Gastroesophageal sphincter (tissue), 4 donors: ENCODE data around the gene CTIF. TPM values are rescaled to one million over a fixed set of nuclear protein-coding genes. Genes with fewer than 3 reads are reported as not detected.

Experiments used
- ATAC-seq: fragments of 150-250 bp; one replicate; pipeline ENCODE4 v1.9.1; 2016; ENCODE audit warnings: mild to moderate bottlenecking, moderate library complexity
- H3K27ac ChIP-seq, 4 donors: fragments of 200-600 bp; sonication (generic) in 3 of 4; 1 replicate in 3 of 4; 2 replicates in 1 of 4; pipeline ENCODE4 v1.5.1; 2016 to 2019
- H3K27me3 ChIP-seq: fragments of 200-600 bp; sonication (generic); one replicate; pipeline ENCODE4 v1.5.1; 2019
- H3K36me3 ChIP-seq, 2 donors: fragments of 200-600 bp; sonication (generic); one replicate each; pipeline ENCODE4 v1.5.1; 2019; ENCODE audit warnings: control low read depth in 1 of 2
- H3K4me1 ChIP-seq, 3 donors: fragments of 200-600 bp; sonication (generic); 1 replicate in 2 of 3; 2 replicates in 1 of 3; pipeline ENCODE4 v1.5.1; 2016 to 2019; ENCODE audit warnings: control low read depth in 2 of 3
- H3K4me3 ChIP-seq, 2 donors: fragments of 200-600 bp; sonication (generic); one replicate each; pipeline ENCODE4 v1.5.1; 2019; ENCODE audit warnings: mild to moderate bottlenecking in 1 of 2, moderate library complexity in 1 of 2
- H3K9me3 ChIP-seq, 3 donors: fragments of 200-600 bp; sonication (generic); one replicate each; pipeline ENCODE4 v1.5.1; 2017 to 2019; ENCODE audit warnings: control low read depth in 2 of 3
- EP300 ChIP-seq: sonication (generic); formaldehyde crosslinking; IDR thresholded peaks from one replicate; pipeline ENCODE4 v1.6.1; 2017; ENCODE audit warnings: antibody characterized with exemption, mild to moderate bottlenecking
- POLR2A ChIP-seq, 2 donors: fragments of 450-650 bp; IDR thresholded peaks; one replicate each; pipeline ENCODE4 v1.6.1; 2017; ENCODE audit warnings: antibody characterized with exemption in 2 of 2, mild to moderate bottlenecking in 2 of 2, moderate library complexity in 1 of 2
- POLR2AphosphoS5 ChIP-seq: sonication (generic); formaldehyde crosslinking; IDR thresholded peaks from one replicate; pipeline ENCODE4 v1.6.1; 2017; ENCODE audit warnings: antibody characterized with exemption
- WGBS, 2 donors: methylation state at CpG; one replicate each; pipeline ENCODE4 v1.1.5; 2018; ENCODE audit warnings: low coverage in 1 of 2; 5-methylcytosine and 5-hydroxymethylcytosine counted together
- total RNA-seq, 4 donors: library from RNA; depleted of rRNA; stranded (reverse); fragments of >200 nt; gene quantifications; one replicate each; pipeline ENCODE4 v1.1.0, GENCODE V29; 2016
- TF ChIP-seq, protein P1 (sequence below), 4 experiments: fragments of 200-600 bp in 2 of 4; fragments of 450-650 bp in 2 of 4; sonication (generic) in 1 of 4; IDR thresholded peaks; one replicate each; pipeline ENCODE4 v1.5.1; 2017 to 2019; ENCODE audit warnings: antibody characterized with exemption in 4 of 4, mild to moderate bottlenecking in 2 of 4, moderate library complexity in 2 of 4

CTIF gene
- total RNA-seq, 4 donors from 2014 or later = 31.4 to 124 (median 78.1) TPM

DNA sequence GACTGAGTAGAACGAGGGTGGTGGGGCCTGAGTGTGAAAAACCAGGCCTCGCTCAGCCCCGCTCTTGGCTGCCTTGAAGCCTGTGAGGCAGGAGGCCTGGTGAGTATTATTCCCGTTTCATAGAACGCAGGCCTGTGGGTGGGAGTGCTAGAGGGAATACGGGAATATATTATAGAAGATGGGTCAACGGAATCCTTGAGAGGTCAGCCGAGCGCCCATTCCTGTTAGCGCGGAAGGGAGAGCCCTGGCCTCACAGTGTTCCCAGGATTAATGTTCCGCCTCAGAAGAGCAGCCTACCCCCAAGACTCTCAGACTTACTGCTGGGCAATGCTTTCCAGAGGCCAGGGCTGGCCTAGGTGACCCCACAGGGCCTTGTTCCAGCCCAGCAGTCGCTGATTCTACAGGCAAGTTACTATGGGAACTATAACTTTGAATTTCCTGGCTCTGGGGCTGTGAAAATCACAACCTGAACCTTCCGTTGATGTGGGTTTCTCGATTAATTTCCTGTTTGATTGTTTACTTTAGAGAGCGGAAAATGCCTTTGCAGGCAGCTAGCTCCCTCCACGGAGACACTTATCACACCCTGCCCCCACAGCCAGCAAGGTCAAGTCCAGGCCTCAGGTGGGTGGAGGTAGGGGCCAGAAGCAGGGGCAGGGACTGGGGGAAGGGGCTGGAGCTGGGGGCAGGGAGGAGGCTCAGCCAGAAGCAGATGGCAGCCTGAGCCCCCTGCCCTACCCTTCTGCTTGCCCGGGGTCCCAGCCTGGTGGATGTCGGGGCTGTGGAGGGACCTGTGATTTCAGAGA lies 303.6 kb downstream of the CTIF start:
- no peak overlapping the region for H3K4me3 ChIP-seq
- peaks cover 0 to 11% of the 10 kb centered on the region in 2 donors for H3K36me3 ChIP-seq
- H3K27me3 ChIP-seq = no peaks in the 10 kb centered on the region
- no peaks in the 10 kb centered on the region for H3K9me3 ChIP-seq
- no peak for TF ChIP-seq EP300
- TF ChIP-seq, protein P1, sequence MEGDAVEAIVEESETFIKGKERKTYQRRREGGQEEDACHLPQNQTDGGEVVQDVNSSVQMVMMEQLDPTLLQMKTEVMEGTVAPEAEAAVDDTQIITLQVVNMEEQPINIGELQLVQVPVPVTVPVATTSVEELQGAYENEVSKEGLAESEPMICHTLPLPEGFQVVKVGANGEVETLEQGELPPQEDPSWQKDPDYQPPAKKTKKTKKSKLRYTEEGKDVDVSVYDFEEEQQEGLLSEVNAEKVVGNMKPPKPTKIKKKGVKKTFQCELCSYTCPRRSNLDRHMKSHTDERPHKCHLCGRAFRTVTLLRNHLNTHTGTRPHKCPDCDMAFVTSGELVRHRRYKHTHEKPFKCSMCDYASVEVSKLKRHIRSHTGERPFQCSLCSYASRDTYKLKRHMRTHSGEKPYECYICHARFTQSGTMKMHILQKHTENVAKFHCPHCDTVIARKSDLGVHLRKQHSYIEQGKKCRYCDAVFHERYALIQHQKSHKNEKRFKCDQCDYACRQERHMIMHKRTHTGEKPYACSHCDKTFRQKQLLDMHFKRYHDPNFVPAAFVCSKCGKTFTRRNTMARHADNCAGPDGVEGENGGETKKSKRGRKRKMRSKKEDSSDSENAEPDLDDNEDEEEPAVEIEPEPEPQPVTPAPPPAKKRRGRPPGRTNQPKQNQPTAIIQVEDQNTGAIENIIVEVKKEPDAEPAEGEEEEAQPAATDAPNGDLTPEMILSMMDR (IDR thresholded peaks at IDR 0.05) = no peak
- TF ChIP-seq POLR2A (IDR thresholded peaks at IDR 0.05) = no peak
- no peak for TF ChIP-seq POLR2AphosphoS5
- peak; percentile 49 for ATAC-seq
- H3K4me1 ChIP-seq = peaks cover 0 to 39% (median 13%) of the 10 kb centered on the region in 3 donors
- H3K27ac ChIP-seq = peak overlapping the region in 3 of 4 donors; percentile 52 to 71 (median 61)
- WGBS, 2 donors = 73 to 75% methylated on average over 4 to 14 of the region's 19 CpGs

DNA sequence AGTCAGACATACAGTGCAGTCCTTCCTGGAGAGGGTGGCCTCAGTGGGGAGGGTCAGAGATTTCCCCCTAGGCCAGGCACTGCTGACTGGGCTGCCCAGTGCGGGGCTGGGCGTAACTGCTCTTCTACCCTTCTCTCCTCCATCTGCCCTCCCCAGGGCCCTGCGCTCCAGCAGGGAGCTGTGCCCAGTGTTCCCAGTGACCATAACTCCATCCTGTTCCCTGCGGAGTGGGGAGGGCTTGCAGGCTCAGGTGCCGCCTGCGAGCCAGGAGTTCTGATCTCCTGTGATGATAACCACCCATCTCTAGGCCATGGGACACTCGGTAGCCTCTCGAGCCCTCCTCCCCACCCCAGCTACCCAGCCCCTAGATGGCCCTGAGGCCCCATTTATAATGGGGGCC lies 304.3 kb downstream of the CTIF start:
- peaks cover 0 to 10% of the 10 kb centered on the region in 2 donors for H3K36me3 ChIP-seq
- peak overlapping the region in 3 of 4 donors; percentile 52 to 61 (median 59) for H3K27ac ChIP-seq
- ATAC-seq = no peak
- peaks cover 0 to 40% (median 13%) of the 10 kb centered on the region in 3 donors for H3K4me1 ChIP-seq
- H3K27me3 ChIP-seq = no peaks in the 10 kb centered on the region
- H3K9me3 ChIP-seq = no peaks in the 10 kb centered on the region
- TF ChIP-seq POLR2A (IDR thresholded peaks at IDR 0.05) (no peak), POLR2AphosphoS5 (no peak), EP300 (no peak)
- TF ChIP-seq, protein P1 (IDR thresholded peaks at IDR 0.05) = no peak
- H3K4me3 ChIP-seq = no peak overlapping the region
- WGBS, 2 donors = 80% methylated on average over 2 of the region's 8 CpGs; no CpG with 5 or more reads in 1 of the 2 donors

DNA sequence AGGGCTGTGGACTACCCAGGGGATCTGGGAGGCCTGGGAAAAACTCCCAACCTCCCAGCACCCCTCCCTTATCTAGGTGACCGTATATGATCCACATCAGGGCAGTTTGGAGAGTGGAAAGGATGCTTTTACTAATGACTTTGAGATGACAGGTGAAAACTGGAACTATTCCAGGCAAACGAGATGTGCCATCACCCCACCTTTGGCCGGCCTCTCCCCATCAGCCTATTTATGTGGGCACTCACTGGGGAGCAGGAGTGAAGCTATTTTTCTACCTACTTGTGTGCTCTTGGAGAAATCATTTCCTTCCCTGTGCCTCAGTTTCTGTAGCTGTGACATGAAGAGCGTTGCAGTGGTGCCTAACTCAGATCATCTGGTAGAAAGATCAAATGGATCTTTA lies 304.8 kb downstream of the CTIF start:
- Histone ChIP-seq H3K27ac (no peak overlapping the region), H3K4me1 (peaks cover 0 to 44% (median 13%) of the 10 kb centered on the region in 3 donors), H3K27me3 (no peaks in the 10 kb centered on the region), H3K36me3 (peaks cover 0 to 6% of the 10 kb centered on the region in 2 donors), H3K9me3 (no peaks in the 10 kb centered on the region), H3K4me3 (no peak overlapping the region)
- 40% methylated on average over 1 of the region's 4 CpGs; no CpG with 5 or more reads in 1 of the 2 donors for WGBS, 2 donors
- ATAC-seq = no peak
- TF ChIP-seq POLR2A (IDR thresholded peaks at IDR 0.05) (no peak), POLR2AphosphoS5 (no peak), EP300 (no peak)
- TF ChIP-seq, protein P1 (IDR thresholded peaks at IDR 0.05) = no peak

DNA sequence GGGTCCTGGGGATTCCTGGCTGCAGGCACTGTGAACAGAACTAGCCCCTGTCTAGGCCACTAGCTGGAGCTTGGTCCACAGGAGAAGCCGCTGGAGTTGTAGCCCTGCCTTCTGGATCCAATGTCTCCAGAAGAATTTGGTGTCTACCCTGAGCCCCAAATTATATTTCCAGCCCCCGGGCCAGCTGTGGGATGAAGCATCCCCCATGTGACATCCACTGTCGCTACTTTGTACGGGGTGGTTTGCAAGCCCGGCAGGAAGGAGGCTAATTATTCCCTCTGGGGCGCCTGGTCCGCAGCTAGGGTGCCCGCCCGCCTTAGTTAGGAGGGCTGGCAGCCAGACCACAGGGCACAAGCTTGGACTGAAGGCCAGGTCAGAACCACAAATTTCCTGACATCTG lies 305.4 kb downstream of the CTIF start:
- no peak for ATAC-seq
- TF ChIP-seq, protein P1 (IDR thresholded peaks at IDR 0.05) = no peak
- TF ChIP-seq POLR2AphosphoS5 = no peak
- no peak for TF ChIP-seq POLR2A (IDR thresholded peaks at IDR 0.05)
- no peak for TF ChIP-seq EP300
- no CpG with 5 or more reads among the region's 9 CpGs for WGBS, 2 donors
- Histone ChIP-seq H3K4me3 (no peak overlapping the region), H3K27ac (no peak overlapping the region), H3K4me1 (peaks cover 0 to 47% (median 13%) of the 10 kb centered on the region in 3 donors), H3K36me3 (peaks cover 0 to 3% of the 10 kb centered on the region in 2 donors), H3K27me3 (no peaks in the 10 kb centered on the region), H3K9me3 (no peaks in the 10 kb centered on the region)

DNA sequence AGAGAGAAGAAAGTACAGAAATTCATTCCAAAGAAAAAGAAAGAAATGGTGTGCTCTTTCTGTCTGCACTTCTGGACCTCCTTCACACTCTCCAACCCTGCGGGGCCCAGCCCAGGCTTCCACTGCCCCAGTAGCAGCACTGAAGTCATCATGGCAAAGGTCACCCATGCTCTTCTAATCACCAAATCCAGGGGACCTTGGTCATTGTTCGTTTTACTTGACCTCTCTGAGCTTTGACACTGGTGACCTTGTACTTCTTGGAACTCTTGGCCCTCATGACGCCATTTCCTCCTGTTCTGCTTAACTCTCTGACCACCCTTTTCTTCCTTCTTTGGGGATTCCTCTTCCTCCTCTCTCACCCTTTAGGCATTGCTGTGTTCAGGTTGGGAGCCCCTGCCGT lies 306.3 kb downstream of the CTIF start:
- TF ChIP-seq EP300 (no peak), POLR2AphosphoS5 (no peak), POLR2A (IDR thresholded peaks at IDR 0.05) (no peak)
- TF ChIP-seq, protein P1 (IDR thresholded peaks at IDR 0.05) = no peak
- ATAC-seq = no peak
- Histone ChIP-seq H3K27me3 (no peaks in the 10 kb centered on the region), H3K27ac (no peak overlapping the region), H3K4me1 (peaks cover 0 to 40% (median 13%) of the 10 kb centered on the region in 3 donors), H3K9me3 (no peaks in the 10 kb centered on the region), H3K4me3 (no peak overlapping the region), H3K36me3 (peaks cover 0 to 3% of the 10 kb centered on the region in 2 donors)
- 84 to 86% methylated on average over 3 to 4 of the region's 4 CpGs for WGBS, 2 donors
